Progenitor cell of endocrine pancreas (in vitro differentiated cells): ENCODE measurements around the gene RNF31. TPM values are rescaled to one million over a fixed set of nuclear protein-coding genes. Genes with fewer than 3 reads are reported as not detected.

Experiments used
- DNase-seq: peaks from one replicate; pipeline ENCODE4 v3.0.0; 2021; ENCODE audit warnings: low spot score; ENCODE audit not compliant: unreplicated experiment
- H3K27ac Mint-ChIP-seq: 2 replicates; pipeline ENCODE4 v1.8.0; 2021; ENCODE audit warnings: mild to moderate bottlenecking, moderate library complexity, mixed read lengths
- H3K27me3 Mint-ChIP-seq: 2 replicates; pipeline ENCODE4 v1.8.0; 2021; ENCODE audit warnings: mixed read lengths
- H3K36me3 Mint-ChIP-seq: 2 replicates; pipeline ENCODE4 v1.8.0; 2022; ENCODE audit warnings: mixed read lengths; ENCODE audit not compliant: insufficient read depth
- H3K4me1 Mint-ChIP-seq: 2 replicates; pipeline ENCODE4 v1.8.0; 2021; ENCODE audit warnings: low read depth, mixed read lengths
- H3K4me3 Mint-ChIP-seq: 2 replicates; pipeline ENCODE4 v1.8.0; 2021; ENCODE audit warnings: low read depth, mild to moderate bottlenecking, moderate library complexity, mixed read lengths
- H3K9me3 Mint-ChIP-seq: 2 replicates; pipeline ENCODE4 v1.8.0; 2021; ENCODE audit warnings: low read depth, mixed read lengths
- total RNA-seq: library from RNA; stranded (reverse); gene quantifications from 2 replicates; pipeline ENCODE4 v1.2.1, GENCODE V29; 2021
- TF ChIP-seq, protein P1 (sequence below): fragments of 200-600 bp; sonication (generic); IDR thresholded peaks from one replicate; pipeline ENCODE4 v1.5.0; 2021; ENCODE audit warnings: antibody characterized with exemption, mild to moderate bottlenecking; ENCODE audit not compliant: unreplicated experiment

The RNF31 gene
- total RNA-seq, 1 donor from 2014 or later: 104 TPM

DNA sequence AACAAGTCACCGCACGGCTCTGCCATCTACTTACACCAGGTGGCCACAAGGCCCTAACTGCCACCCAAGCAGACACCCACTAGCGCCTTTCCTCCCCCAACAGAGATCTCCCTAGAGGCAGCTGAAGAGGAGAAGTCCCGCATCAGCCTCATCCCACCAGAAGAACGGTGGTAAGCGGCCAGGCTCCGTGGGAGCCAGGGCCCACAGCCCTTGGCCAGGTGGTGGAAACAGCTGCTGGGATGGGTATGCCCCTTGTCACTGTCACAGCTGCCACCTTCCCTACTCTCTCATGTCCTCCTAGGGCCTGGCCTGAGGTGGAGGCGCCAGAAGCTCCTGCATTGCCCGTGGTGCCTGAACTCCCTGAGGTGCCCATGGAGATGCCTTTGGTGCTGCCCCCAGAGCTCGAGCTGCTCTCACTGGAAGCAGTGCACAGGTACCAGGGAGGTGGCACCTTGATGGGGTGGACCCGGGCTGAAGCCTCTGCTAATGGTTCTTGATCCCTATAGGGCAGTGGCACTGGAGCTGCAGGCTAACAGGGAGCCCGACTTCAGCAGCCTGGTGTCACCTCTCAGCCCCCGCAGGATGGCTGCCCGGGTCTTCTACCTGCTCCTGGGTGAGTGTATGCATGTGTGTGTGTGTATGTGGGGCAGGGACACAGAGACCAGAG is 32.1 kb downstream of the RNF31 start:
- peaks cover 37% of the 10 kb centered on the region for H3K36me3 Mint-ChIP-seq
- H3K4me3 Mint-ChIP-seq: no peak overlapping the region
- peaks cover 9% of the 10 kb centered on the region for H3K4me1 Mint-ChIP-seq
- H3K27me3 Mint-ChIP-seq: no peaks in the 10 kb centered on the region
- DNase-seq: no peak
- TF ChIP-seq, protein P1, sequence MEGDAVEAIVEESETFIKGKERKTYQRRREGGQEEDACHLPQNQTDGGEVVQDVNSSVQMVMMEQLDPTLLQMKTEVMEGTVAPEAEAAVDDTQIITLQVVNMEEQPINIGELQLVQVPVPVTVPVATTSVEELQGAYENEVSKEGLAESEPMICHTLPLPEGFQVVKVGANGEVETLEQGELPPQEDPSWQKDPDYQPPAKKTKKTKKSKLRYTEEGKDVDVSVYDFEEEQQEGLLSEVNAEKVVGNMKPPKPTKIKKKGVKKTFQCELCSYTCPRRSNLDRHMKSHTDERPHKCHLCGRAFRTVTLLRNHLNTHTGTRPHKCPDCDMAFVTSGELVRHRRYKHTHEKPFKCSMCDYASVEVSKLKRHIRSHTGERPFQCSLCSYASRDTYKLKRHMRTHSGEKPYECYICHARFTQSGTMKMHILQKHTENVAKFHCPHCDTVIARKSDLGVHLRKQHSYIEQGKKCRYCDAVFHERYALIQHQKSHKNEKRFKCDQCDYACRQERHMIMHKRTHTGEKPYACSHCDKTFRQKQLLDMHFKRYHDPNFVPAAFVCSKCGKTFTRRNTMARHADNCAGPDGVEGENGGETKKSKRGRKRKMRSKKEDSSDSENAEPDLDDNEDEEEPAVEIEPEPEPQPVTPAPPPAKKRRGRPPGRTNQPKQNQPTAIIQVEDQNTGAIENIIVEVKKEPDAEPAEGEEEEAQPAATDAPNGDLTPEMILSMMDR: no peak
- H3K27ac Mint-ChIP-seq: peak overlapping the region; percentile 87
- no peaks in the 10 kb centered on the region for H3K9me3 Mint-ChIP-seq

DNA sequence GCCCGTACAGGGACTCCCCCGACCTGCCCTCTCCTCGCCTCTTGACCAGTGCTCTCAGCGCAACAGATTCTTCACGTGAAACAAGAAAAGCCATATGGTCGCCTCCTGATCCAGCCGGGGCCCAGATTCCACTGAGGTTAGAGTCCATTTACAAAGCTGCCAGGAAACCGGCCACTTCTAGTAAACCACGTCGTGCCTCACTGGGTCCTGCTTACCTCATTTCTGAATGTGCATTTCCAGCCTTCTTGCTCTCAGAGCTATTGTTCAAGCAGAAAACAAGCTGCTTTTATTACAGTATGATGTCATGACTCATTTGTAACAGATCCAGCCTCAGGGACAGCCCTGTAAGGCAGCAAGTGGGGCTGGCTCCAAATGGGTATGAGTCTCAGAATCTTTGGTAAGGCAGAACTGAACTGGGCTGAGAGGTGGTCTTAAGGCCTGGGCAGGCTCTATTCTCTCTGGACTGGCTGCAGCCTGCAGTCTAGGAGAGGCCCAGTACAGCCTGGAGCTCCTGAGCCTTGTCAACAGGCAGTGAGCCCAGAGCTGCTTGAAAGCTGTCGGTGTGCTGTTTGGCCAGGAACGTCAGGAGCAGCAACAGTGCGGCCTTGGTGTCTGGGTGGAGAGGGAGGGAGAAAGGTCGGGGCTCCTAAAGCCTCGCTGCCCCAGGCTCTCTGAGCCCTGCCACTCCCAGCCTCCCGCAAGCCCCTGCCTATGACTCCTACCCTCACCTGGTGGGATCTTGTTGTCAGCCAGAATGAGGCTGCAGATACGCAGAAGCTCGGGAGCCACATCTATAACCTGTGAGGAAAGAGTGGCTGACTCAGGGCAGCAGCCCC is 32.9 kb downstream of the RNF31 start:
- Mint-ChIP-seq H3K36me3 (peaks cover 29% of the 10 kb centered on the region), H3K4me1 (peaks cover 4% of the 10 kb centered on the region), H3K9me3 (no peaks in the 10 kb centered on the region), H3K27ac (peak overlapping the region; percentile 86), H3K27me3 (no peaks in the 10 kb centered on the region), H3K4me3 (no peak overlapping the region)
- DNase-seq: no peak
- TF ChIP-seq, protein P1: no peak

DNA sequence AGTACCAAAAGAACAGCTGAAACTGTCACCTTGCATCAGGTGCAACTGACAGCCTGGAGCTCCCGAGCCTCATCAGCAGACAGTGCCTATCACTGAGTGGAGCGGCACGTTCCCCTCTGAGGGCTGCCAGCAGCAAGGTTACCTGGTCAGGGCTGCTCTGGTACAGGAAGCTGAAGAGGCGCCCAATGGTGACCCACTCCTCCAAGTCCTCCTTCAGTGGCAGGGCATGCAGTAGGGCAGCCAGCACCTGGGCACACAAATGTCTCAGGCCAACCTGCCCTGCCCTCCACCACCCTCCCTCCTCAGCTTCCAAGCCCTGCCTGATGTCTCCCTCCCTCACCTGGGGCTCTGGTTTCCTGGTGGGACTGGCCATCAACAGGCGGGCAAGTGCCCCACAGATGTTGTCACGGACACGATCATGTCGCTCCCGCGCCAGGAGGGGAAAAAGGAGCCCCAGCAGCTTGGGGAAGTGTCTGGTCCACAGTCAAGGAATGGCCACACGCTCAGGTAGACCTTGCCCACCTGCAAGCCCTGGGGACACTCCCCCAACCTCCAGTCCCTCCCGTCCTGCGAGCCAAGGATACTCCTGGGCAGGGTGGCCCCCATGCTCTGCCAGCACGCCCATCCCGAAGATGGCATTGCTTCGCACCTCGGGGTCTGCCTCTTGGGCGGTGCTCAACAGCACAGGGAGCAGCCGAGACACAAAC is 34.2 kb downstream of the RNF31 start:
- peaks cover 3% of the 10 kb centered on the region for H3K4me1 Mint-ChIP-seq
- peaks cover 28% of the 10 kb centered on the region for H3K36me3 Mint-ChIP-seq
- no peak overlapping the region for H3K4me3 Mint-ChIP-seq
- no peaks in the 10 kb centered on the region for H3K9me3 Mint-ChIP-seq
- no peak for DNase-seq
- TF ChIP-seq, protein P1: no peak
- no peaks in the 10 kb centered on the region for H3K27me3 Mint-ChIP-seq
- peak overlapping the region; percentile 88 for H3K27ac Mint-ChIP-seq

DNA sequence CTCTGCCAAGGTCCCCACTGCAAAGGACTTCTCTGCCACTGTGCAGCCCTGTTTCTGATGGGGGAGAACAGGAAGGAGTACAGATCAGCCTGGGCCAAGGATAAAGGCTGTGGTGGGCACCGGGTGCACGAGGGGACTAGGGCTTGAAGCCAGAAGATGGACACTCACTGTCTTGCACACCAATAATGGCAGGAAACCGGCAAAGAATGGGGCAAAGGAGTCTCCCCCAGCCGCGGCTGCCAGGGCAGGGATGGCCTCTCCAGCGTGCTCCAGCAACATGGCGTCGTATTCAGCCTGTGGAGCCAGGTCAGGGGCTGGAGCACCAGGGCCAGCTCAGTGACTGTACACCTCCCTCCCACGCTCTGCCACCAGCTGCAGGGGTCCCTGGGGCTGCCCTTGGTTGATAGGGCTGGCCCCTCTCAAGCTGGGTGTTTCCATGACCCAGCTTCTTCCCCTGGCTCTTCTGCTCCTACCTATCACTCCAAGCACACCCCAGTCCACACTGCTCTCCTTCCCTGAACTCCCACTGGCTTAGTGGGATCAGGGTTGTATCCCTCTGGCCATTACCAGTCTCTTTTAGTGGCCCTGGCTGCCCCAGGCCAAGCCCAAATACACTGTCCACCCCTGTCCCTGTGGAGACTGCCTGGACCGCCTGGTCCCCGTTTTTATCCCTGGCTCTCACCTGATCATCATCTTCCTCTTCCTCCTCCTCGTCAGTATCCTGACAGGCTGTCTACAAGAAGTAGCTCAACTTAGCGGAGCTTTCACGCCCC is 35.0 kb downstream of the RNF31 start:
- H3K9me3 Mint-ChIP-seq: no peaks in the 10 kb centered on the region
- H3K4me1 Mint-ChIP-seq: peaks cover 2% of the 10 kb centered on the region
- TF ChIP-seq, protein P1: no peak
- H3K27ac Mint-ChIP-seq: peak overlapping the region; percentile 88
- DNase-seq: no peak
- no peak overlapping the region for H3K4me3 Mint-ChIP-seq
- peaks cover 26% of the 10 kb centered on the region for H3K36me3 Mint-ChIP-seq
- H3K27me3 Mint-ChIP-seq: no peaks in the 10 kb centered on the region
